AG09309 (cell line): ENCODE data around the gene DLGAP1.
"Not testable (repeated sequence)": the region's sequence is repeated elsewhere in the genome, so short reads cannot be mapped to it uniquely, and the experiment has no call there.

Experiments
- DNase-seq: peaks from one replicate; pipeline ENCODE4 v3.0.0-alpha.2; 2010; ENCODE audit warnings: low read depth
- H3K4me3 ChIP-seq: 2 replicates; pipeline ENCODE4 v1.5.1; 2011; ENCODE audit warnings: mild to moderate bottlenecking, low read depth, low read length, moderate library complexity; ENCODE audit not compliant: control insufficient read depth
- TF ChIP-seq, protein P1 (sequence below): IDR thresholded peaks from 2 replicates; pipeline ENCODE4 v1.5.1; 2011; ENCODE audit warnings: mild to moderate bottlenecking, low read depth, low read length, inconsistent platforms; ENCODE audit not compliant: insufficient read depth, control insufficient read depth; ENCODE audit errors: missing control alignments

The DLGAP1 gene

DNA sequence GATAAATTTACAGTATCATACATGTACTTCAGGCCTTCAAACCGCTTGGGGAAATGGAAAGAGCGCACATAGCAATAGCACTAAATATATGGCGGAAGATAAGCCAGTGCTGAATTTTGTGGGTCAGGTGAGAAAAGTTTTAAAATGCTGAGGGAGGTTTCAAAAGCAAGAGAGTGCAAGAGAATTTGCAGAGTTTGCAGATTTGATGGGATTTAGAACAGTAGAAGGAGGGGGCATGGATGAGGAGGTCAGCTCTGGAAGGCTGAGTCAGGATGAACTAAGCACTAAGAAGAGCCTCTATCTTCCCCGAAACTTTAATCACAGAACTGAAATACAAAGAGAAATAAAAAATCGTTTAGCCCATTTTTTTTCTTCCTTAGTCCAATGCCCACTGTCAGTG, 145.9 kb downstream of the DLGAP1 start:
- TF ChIP-seq, protein P1, sequence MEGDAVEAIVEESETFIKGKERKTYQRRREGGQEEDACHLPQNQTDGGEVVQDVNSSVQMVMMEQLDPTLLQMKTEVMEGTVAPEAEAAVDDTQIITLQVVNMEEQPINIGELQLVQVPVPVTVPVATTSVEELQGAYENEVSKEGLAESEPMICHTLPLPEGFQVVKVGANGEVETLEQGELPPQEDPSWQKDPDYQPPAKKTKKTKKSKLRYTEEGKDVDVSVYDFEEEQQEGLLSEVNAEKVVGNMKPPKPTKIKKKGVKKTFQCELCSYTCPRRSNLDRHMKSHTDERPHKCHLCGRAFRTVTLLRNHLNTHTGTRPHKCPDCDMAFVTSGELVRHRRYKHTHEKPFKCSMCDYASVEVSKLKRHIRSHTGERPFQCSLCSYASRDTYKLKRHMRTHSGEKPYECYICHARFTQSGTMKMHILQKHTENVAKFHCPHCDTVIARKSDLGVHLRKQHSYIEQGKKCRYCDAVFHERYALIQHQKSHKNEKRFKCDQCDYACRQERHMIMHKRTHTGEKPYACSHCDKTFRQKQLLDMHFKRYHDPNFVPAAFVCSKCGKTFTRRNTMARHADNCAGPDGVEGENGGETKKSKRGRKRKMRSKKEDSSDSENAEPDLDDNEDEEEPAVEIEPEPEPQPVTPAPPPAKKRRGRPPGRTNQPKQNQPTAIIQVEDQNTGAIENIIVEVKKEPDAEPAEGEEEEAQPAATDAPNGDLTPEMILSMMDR = no peak
- no peak overlapping the region for H3K4me3 ChIP-seq
- DNase-seq = no peak

DNA sequence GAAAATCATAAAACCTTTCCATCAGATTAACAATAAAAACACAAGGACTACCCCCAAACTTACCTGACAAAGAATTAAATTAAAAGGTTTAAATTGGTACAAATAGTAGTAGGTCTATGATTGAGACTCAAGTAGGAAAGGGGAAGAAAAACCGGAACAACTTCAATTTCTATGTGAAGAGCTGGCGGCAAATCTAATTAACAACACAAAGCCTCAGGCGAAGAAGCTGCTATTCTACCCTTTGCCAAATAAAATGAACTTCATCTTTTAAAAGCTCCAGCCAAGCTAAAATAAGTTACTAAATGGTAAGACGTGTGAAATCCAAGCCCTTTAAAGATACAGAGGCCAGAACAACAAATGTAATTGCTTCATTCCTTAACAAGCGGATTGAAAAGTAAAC, 146.5 kb downstream of the DLGAP1 start:
- TF ChIP-seq, protein P1 = no peak
- DNase-seq = no peak
- H3K4me3 ChIP-seq = no peak overlapping the region

DNA sequence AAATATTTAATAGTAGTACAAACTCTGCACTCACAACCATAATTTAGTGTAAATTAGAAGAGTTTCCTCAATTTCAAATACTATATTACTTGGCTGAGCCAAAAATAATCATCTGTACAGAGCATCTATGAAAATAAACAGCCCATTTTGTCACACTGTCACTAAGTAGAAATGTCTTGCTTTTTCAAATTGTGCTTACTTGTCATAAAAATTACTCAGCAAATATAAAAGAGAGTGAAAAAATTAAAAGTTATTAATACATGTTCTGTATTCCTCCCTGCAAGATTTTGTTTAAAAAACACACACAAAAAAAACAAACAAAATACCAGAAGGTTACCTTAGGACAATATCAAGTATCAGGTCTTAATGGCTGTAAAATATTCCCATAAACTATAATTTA, 155.7 kb downstream of the DLGAP1 start:
- TF ChIP-seq, protein P1 = no peak
- DNase-seq = no peak
- H3K4me3 ChIP-seq = no peak overlapping the region

DNA sequence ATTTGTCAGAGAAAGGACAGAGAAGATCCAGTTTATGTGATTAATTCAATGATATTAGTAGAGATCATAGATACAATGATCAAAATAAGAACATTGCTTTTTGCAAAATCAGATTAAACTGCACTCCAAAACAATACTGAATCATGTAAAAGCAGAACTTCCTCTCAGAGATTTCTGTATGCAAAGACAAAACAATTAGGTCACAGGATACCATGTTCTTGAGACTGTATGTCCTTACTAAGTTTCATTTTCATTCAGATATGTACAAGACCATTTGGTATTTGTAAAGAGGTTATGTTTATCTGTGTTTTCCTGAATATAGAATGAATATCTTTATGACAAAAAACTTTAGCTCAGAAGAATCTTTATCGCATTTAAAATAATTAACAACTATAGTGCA, 161.8 kb downstream of the DLGAP1 start:
- DNase-seq = no peak
- H3K4me3 ChIP-seq = no peak overlapping the region
- TF ChIP-seq, protein P1 = no peak

DNA sequence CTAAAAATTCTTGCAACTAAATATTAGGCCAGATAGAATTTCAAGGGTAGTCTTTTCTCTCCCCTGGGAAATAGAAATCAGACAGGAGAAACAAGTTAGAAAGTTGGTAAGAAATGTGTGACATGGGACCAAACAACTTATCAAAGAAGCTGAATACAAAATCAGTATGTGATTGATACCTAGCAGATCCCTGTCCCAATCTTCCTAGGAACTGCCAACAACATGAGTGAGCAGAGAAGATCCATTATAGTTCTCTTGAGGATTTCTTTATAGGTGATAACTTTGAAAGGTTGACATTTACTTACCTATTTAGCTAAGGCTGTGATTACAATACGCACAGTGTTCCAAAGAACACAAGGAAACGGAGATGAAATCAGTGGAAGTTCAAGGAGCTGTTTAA, 162.4 kb downstream of the DLGAP1 start:
- TF ChIP-seq, protein P1 = no peak
- H3K4me3 ChIP-seq = no peak overlapping the region
- DNase-seq = no peak

DNA sequence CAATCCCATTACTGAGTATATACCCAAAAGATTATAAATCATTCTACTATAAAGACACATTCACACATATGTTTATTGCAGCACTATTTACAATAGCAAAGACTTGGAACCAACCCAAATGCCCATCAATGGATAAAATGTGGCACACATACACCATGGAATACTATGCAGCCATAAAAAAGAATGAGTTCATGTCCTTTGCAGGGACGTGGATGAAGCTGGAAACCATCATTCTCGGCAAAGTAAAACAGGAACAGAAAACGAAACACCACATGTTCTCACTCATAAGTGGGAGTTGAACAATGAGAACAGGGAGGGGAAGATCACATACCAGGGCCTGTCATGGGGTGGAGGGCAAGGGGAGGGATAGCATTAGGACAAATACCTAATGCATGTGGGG, 167.8 kb downstream of the DLGAP1 start:
- not testable (repeated sequence) for DNase-seq, H3K4me3 ChIP-seq

DNA sequence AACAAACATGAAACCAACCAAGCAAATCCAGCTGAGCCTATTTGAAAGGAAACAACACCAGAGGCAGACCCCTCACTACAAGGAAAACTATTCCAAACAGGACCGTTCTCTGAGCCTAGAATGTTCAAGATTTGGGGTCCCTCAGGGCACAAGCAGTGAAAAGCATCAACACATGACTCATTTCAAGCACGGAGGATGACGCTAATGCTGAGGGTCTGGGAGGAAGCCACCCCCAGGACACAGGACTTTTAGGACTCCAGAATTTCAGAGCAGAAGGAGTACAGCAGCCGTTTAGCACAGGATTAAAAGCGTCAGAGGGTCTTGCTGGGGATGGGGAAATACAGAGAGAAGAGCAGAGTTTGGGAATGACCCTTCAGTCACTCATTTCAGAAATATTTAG, 168.9 kb downstream of the DLGAP1 start:
- no peak overlapping the region for H3K4me3 ChIP-seq
- DNase-seq = no peak
- TF ChIP-seq, protein P1 = no peak

DNA sequence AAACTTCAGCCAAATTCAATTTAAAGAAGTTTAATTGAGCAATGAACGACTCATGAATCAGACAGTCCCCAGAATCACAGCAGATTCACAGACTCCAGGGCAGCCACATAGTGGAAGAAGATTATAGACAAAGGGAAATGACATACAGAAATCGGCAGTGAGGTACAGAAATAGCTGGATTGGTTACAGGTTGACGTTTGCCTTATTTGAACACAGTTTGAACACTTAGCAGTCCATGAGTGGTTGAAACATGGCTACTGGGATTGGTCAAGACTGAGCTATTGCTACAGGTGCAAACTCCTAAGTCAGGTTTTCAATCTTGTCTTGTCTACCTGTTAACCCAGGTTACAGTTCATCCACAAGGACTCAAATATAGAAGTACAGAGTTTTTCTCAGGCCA, 169.6 kb downstream of the DLGAP1 start:
- H3K4me3 ChIP-seq = no peak overlapping the region
- TF ChIP-seq, protein P1 = no peak
- DNase-seq = no peak
